SH-SY5Y (cell line): ENCODE measurements around the gene SYCN.

Source experiments
- GATA2 ChIP-seq: IDR thresholded peaks from 2 replicates; pipeline ENCODE4 v1.6.1; 2011; ENCODE audit warnings: mild to moderate bottlenecking, low read depth, low read length
- GATA3 ChIP-seq: IDR thresholded peaks from 2 replicates; pipeline ENCODE4 v1.6.1; 2011; ENCODE audit warnings: low read depth, mild to moderate bottlenecking, low read length, moderate library complexity

Gene SYCN

GRCh38 chr19:39205449-39205764 lies 1.3 kb upstream of the SYCN start:
- TF ChIP-seq GATA3 = no peak
- TF ChIP-seq GATA2 = no peak

- no peak for TF ChIP-seq GATA2
- no peak for TF ChIP-seq GATA3
Measured at GRCh38 chr19:39202998-39203355, 1.1 kb downstream of the SYCN start.

GRCh38 chr19:39200803-39201115 lies 3.3 kb downstream of the SYCN start:
- TF ChIP-seq GATA2 (no peak), GATA3 (no peak)

- TF ChIP-seq GATA3 (no peak), GATA2 (no peak)
Measured at GRCh38 chr19:39200066-39200802, 3.8 kb downstream of the SYCN start.

GRCh38 chr19:39199025-39199424 lies 5.0 kb downstream of the SYCN start:
- TF ChIP-seq GATA3 = no peak
- no peak for TF ChIP-seq GATA2

GRCh38 chr19:39197808-39198207 lies 6.3 kb downstream of the SYCN start:
- TF ChIP-seq GATA2 (no peak), GATA3 (no peak)

GRCh38 chr19:39196860-39197562 lies 7.1 kb downstream of the SYCN start, which contains the start of gene NCCRP1:
TSS of gene NCCRP1 (plus strand) at chr19:39196964. CDS start at chr19:39196983, 19 bp downstream.
- TF ChIP-seq GATA3 = no peak
- no peak for TF ChIP-seq GATA2

GRCh38 chr19:39196320-39196719 lies 7.7 kb downstream of the SYCN start:
- TF ChIP-seq GATA2 (no peak), GATA3 (no peak)

GRCh38 chr19:39195755-39196154 lies 8.3 kb downstream of the SYCN start:
- TF ChIP-seq GATA2 = no peak
- no peak for TF ChIP-seq GATA3

GRCh38 chr19:39194832-39195542 lies 9.1 kb downstream of the SYCN start:
- TF ChIP-seq GATA2 (peak; percentile 39; the same call in 1 of the 2 replicates), GATA3 (no peak)

- no peak for TF ChIP-seq GATA2
- no peak for TF ChIP-seq GATA3
Measured at GRCh38 chr19:39193803-39194202, 10.3 kb downstream of the SYCN start.

- no peak for TF ChIP-seq GATA2
- TF ChIP-seq GATA3 = no peak
Measured at GRCh38 chr19:39192846-39193245, 11.2 kb downstream of the SYCN start.

GRCh38 chr19:39190768-39191167 lies 13.3 kb downstream of the SYCN start:
- TF ChIP-seq GATA2 (no peak), GATA3 (no peak)

GRCh38 chr19:39188960-39189359 lies 15.1 kb downstream of the SYCN start:
- TF ChIP-seq GATA3 (no peak), GATA2 (no peak)

- TF ChIP-seq GATA3 (no peak), GATA2 (no peak)
Measured at GRCh38 chr19:39187552-39187943, 16.5 kb downstream of the SYCN start.

GRCh38 chr19:39186391-39186790 lies 17.7 kb downstream of the SYCN start:
- TF ChIP-seq GATA2 (no peak), GATA3 (no peak)
